Neutrophil (primary cell): ENCODE results near the gene FBXO17.

Experiments used
- H3K27ac ChIP-seq: fragments of 200-600 bp; sonication (generic); 2 replicates; pipeline ENCODE4 v1.5.1; 2016; ENCODE audit warnings: mild to moderate bottlenecking, moderate library complexity
- H3K27me3 ChIP-seq: fragments of 200-600 bp; sonication (generic); 2 replicates; pipeline ENCODE4 v1.6.0; 2016; ENCODE audit warnings: mild to moderate bottlenecking
- H3K36me3 ChIP-seq: fragments of 200-600 bp; sonication (generic); 2 replicates; pipeline ENCODE4 v1.5.1; 2017
- H3K4me1 ChIP-seq, 2 experiments: fragments of 200-600 bp in 1 of 2; sonication (generic) in 1 of 2; 1 replicate in 1 of 2; 2 replicates in 1 of 2; pipeline versions ENCODE4 v1.5.1 to v1.6.1; 2013 to 2016; ENCODE audit warnings: low read depth in 1 of 2, low read length in 1 of 2, mild to moderate bottlenecking in 1 of 2, moderate library complexity in 1 of 2; ENCODE audit not compliant: control insufficient read depth in 1 of 2, insufficient read depth in 1 of 2
- H3K4me3 ChIP-seq, 2 experiments: fragments of 200-600 bp in 1 of 2; sonication (generic) in 1 of 2; 1 replicate in 1 of 2; 2 replicates in 1 of 2; pipeline ENCODE4 v1.5.1; 2013 to 2016; ENCODE audit warnings: low read depth in 1 of 2, low read length in 1 of 2, mild to moderate bottlenecking in 1 of 2, moderate library complexity in 1 of 2
- H3K9me3 ChIP-seq: fragments of 200-600 bp; sonication (generic); 2 replicates; pipeline ENCODE4 v1.5.1; 2016
- TF ChIP-seq, protein P1 (sequence below): fragments of 200-600 bp; sonication (generic); IDR thresholded peaks from 2 replicates; pipeline ENCODE4 v1.5.1; 2016; ENCODE audit warnings: antibody characterized with exemption

FBXO17 gene

DNA sequence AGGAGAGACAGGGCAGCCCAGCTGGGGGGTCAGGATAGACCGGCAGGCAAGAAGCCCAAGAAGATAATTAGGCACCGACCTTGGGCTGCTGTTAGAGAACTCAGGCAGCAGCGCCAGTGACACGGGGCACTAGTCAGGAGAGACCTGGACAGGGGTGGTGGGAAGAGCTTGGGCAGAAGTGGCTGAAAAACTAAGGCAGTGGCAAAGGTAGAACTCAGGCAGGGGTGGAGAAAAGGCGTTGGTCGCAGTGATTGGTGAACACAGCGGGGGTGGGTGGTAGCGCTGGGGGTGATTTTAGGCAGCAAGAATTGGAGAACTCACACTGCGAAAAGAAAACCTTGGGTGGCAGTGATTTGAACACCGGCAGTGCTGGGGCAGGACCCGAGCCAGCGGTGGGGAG lies 67.9 kb downstream of the FBXO17 start:
- no peaks in the 10 kb centered on the region for H3K9me3 ChIP-seq
- no peaks in the 10 kb centered on the region for H3K4me1 ChIP-seq
- H3K27ac ChIP-seq = no peak overlapping the region
- H3K4me3 ChIP-seq = no peak overlapping the region
- peaks cover 53% of the 10 kb centered on the region for H3K36me3 ChIP-seq
- H3K27me3 ChIP-seq = peaks cover 11% of the 10 kb centered on the region
- TF ChIP-seq, protein P1, sequence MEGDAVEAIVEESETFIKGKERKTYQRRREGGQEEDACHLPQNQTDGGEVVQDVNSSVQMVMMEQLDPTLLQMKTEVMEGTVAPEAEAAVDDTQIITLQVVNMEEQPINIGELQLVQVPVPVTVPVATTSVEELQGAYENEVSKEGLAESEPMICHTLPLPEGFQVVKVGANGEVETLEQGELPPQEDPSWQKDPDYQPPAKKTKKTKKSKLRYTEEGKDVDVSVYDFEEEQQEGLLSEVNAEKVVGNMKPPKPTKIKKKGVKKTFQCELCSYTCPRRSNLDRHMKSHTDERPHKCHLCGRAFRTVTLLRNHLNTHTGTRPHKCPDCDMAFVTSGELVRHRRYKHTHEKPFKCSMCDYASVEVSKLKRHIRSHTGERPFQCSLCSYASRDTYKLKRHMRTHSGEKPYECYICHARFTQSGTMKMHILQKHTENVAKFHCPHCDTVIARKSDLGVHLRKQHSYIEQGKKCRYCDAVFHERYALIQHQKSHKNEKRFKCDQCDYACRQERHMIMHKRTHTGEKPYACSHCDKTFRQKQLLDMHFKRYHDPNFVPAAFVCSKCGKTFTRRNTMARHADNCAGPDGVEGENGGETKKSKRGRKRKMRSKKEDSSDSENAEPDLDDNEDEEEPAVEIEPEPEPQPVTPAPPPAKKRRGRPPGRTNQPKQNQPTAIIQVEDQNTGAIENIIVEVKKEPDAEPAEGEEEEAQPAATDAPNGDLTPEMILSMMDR = no peak

DNA sequence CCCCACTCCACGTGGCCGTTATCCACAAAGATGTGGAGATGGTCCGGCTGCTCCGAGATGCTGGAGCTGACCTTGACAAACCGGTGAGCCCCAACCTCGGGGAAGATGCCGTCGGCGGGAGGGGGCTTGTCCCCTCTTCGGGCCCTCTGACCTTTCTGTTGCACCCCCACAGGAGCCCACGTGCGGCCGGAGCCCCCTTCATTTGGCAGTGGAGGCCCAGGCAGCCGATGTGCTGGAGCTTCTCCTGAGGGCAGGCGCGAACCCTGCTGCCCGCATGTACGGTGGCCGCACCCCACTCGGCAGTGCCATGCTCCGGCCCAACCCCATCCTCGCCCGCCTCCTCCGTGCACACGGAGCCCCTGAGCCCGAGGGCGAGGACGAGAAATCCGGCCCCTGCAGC lies 68.3 kb downstream of the FBXO17 start:
- Histone ChIP-seq H3K27me3 (peaks cover 7% of the 10 kb centered on the region), H3K4me1 (no peaks in the 10 kb centered on the region), H3K36me3 (peaks cover 53% of the 10 kb centered on the region), H3K27ac (no peak overlapping the region), H3K4me3 (no peak overlapping the region), H3K9me3 (no peaks in the 10 kb centered on the region)
- TF ChIP-seq, protein P1 = no peak

DNA sequence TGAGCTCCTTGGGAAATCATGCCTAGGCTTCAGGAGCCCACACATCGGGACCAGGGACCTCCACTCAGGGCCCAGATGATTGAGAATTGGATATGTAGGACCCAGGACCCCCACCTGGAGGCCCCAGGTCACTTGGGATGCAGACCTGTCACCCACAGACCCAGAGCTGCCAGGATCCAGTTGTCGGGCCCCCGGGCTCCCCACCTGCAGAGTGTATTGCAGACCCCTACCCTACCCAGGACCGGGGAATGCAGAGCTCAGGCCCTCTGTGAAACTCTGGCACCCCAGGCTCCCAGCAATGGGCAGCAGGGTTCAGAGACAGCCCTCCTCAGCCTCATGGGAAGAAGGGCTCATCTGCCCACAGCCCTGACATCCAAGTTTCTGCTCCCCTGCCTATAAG lies 69.9 kb downstream of the FBXO17 start:
- TF ChIP-seq, protein P1 = no peak
- Histone ChIP-seq H3K36me3 (peaks cover 53% of the 10 kb centered on the region), H3K27me3 (no peaks in the 10 kb centered on the region), H3K27ac (no peak overlapping the region), H3K4me3 (no peak overlapping the region), H3K9me3 (no peaks in the 10 kb centered on the region), H3K4me1 (peaks cover 3 to 7% of the 10 kb centered on the region in 2 experiments)

DNA sequence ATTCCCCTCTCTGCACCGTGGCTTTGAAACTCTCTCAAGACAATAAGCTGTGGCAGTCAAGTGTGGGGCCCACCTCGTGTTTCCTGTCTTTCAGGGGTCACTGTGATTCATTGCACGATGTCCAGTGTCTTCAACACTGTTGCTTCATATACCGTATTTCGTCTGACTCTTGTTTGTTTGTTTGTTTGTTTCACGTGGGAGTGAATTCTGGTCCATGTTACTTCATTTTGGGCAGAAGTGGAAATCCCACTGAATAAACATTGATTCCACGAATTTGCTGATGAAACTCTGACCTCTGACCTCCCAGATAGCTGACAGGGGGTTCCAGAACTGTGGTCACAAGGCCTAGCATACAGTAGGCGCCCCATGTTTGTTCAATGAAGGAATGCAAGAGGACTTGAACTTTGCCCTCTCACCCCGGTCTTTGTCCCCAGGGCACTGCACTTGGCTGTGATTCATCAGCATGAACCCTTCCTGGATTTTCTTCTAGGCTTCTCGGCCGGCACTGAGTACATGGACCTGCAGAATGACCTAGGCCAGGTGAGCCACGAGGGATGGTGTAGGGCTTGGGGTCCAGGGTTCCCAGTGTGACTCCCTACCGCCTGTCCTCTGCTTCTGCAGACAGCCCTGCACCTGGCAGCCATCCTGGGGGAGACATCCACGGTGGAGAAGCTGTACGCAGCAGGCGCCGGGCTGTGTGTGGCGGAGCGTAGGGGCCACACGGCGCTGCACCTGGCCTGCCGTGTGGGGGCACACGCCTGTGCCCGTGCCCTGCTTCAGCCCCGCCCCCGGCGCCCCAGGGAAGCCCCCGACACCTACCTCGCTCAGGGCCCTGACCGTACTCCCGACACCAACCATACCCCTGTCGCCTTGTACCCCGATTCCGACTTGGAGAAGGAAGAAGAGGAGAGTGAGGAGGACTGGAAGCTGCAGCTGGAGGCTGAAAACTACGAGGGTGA lies 70.7 kb downstream of the FBXO17 start:
- Histone ChIP-seq H3K9me3 (no peaks in the 10 kb centered on the region), H3K27ac (no peak overlapping the region), H3K4me3 (no peak overlapping the region), H3K27me3 (no peaks in the 10 kb centered on the region), H3K36me3 (peaks cover 53% of the 10 kb centered on the region), H3K4me1 (peaks cover 10 to 13% of the 10 kb centered on the region in 2 experiments)
- TF ChIP-seq, protein P1 = no peak

DNA sequence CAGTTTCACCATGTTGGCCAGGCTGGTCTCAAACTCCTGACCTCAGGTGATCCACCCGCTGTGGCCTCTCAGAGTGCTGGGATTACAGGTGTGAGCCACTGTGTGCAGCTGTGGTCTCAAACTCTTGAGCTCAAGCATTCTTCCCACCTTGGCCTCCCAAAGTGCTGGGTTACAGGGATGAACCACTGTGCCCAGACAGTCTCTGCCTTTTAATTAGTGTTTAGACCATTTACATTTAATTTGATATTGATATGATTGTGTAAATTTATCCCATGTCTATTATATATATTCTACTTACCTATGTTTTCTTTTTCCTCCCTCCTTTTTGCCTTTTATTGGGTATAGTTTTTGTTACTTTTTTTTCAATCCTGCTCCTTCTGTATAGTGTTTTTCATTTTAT lies 73.9 kb downstream of the FBXO17 start:
- Histone ChIP-seq H3K27me3 (no peaks in the 10 kb centered on the region), H3K36me3 (peaks cover 25% of the 10 kb centered on the region), H3K9me3 (no peaks in the 10 kb centered on the region), H3K4me3 (no peak overlapping the region), H3K4me1 (peaks cover 20 to 26% of the 10 kb centered on the region in 2 experiments), H3K27ac (no peak overlapping the region)
- TF ChIP-seq, protein P1 = no peak
